IPS-18a (cell line): Measurements from ENCODE around the gene PTPRA.

Experiments
- H3K27ac ChIP-seq: one replicate; pipeline ENCODE4 v1.5.1; 2013; ENCODE audit warnings: low read length
- H3K27me3 ChIP-seq: one replicate; pipeline ENCODE4 v1.6.1; 2013; ENCODE audit warnings: mild to moderate bottlenecking, low read length; ENCODE audit not compliant: control insufficient read depth, insufficient read depth
- H3K36me3 ChIP-seq: one replicate; pipeline ENCODE4 v1.6.1; 2013; ENCODE audit warnings: low read depth, low read length; ENCODE audit not compliant: control insufficient read depth
- H3K4me1 ChIP-seq: one replicate; pipeline ENCODE4 v1.6.1; 2013; ENCODE audit warnings: low read depth, low read length; ENCODE audit not compliant: control insufficient read depth
- H3K4me3 ChIP-seq: one replicate; pipeline ENCODE4 v1.5.1; 2013; ENCODE audit warnings: low read length
- H3K9ac ChIP-seq: one replicate; pipeline ENCODE4 v1.6.1; 2013; ENCODE audit warnings: mild to moderate bottlenecking, low read length, moderate library complexity
- H3K9me3 ChIP-seq: one replicate; pipeline ENCODE4 v1.6.1; 2013; ENCODE audit warnings: low read depth, low read length; ENCODE audit not compliant: control insufficient read depth

Gene PTPRA

DNA sequence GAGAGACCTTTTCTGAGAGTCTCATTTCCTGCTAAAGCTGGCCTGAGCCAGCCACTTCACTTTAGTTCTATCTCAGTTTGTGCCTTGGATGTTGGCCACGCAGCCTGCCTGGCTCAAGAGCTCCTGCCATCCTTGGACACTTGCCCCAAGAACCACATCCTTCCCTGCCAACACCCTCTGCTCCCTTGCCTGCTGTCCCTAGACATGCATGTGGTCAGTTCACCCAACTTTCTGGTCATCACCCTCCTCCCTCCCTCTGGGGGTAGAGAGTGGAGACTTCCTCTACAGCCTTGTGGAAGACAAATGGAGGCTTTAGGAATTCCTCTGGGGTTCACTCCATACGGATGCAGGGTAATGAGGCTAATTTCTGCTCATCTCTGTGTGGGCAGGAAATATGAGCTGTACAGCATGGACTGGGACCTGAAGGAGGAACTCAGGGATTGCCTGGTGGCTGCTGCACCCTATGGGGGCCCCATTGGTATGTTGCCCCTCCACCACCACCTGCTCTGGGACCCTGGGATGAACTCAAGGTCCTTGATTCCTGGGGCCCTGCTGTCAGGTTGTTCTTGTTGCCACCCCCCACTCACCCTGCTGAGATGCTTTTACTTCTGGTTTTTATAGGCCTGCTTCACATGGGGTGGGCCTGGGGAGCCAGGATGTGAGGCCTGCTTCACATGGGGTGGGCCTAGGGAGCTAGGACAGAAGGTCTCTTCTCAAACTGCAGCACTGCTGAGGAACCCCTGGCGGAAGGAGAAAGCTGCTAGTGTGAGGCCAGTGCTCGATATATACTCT lies 13.8 kb upstream of the PTPRA start:
- H3K9me3 ChIP-seq = no peaks in the 10 kb centered on the region
- no peaks in the 10 kb centered on the region for H3K4me1 ChIP-seq
- H3K4me3 ChIP-seq = no peak overlapping the region
- H3K27me3 ChIP-seq = no peaks in the 10 kb centered on the region
- no peak overlapping the region for H3K27ac ChIP-seq
- H3K9ac ChIP-seq = no peak overlapping the region
- no peaks in the 10 kb centered on the region for H3K36me3 ChIP-seq

DNA sequence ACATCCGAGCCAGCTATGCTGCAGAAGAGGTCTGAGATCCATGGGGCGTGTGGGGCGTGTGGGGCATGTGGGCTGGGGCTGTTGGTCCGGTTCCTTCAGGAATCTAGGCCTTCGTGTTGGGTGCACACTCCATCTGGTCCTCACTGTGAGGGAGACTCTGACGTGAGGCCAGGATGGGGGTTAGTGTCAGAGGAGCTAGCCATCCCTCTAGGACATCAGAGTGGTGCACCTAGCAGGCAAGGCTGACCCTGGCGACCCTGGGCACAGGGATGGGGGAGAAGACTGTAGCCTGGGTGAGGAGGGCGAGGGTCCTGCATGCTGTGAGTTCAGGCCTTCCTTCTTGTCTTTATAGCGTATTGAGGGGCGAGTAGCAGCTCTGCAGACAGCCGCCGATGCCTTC lies 8.7 kb upstream of the PTPRA start:
- Histone ChIP-seq H3K9ac (no peak overlapping the region), H3K4me3 (no peak overlapping the region), H3K36me3 (no peaks in the 10 kb centered on the region), H3K9me3 (no peaks in the 10 kb centered on the region), H3K27me3 (no peaks in the 10 kb centered on the region), H3K27ac (no peak overlapping the region), H3K4me1 (no peaks in the 10 kb centered on the region)

DNA sequence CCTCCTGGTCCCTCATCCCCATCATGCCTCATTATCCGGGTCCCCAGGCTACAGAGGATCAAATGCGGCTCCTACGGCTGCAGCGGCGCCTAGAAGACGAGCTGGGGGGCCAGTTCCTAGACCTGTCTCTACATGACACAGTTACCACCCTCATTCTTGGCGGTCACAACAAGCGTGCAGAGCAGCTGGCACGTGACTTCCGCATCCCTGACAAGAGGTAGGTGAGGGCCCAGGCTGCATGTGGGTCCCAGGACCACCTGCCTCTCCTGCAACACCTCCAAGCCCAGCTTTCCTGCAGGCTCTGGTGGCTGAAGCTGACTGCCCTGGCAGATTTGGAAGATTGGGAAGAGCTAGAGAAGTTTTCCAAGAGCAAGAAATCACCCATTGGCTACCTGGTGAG lies 8.2 kb upstream of the PTPRA start:
- H3K27me3 ChIP-seq = no peaks in the 10 kb centered on the region
- H3K4me3 ChIP-seq = no peak overlapping the region
- H3K4me1 ChIP-seq = no peaks in the 10 kb centered on the region
- no peaks in the 10 kb centered on the region for H3K36me3 ChIP-seq
- H3K9me3 ChIP-seq = no peaks in the 10 kb centered on the region
- no peak overlapping the region for H3K27ac ChIP-seq
- no peak overlapping the region for H3K9ac ChIP-seq

DNA sequence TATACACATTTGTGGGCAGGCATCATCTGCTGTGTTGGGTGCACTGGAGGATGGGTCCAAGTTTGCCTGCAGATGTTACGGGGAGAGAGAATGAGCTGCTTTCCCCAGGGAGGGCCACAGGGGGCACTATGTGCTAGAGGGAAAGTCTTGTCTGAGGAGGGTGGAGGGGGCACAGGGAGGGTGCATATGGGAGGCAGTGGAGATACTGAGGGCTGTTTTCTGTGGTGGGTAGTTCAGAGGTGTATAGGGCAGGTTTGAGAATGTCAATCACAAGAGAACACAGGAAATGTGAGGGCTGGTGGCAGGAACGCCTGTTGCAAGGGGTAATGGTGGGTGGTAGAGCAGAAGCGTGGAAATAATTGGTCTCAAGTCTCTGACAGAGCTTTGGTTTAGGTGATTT lies 7.7 kb upstream of the PTPRA start:
- no peaks in the 10 kb centered on the region for H3K9me3 ChIP-seq
- H3K9ac ChIP-seq = no peak overlapping the region
- no peak overlapping the region for H3K27ac ChIP-seq
- peaks cover 4% of the 10 kb centered on the region for H3K27me3 ChIP-seq
- H3K4me3 ChIP-seq = no peak overlapping the region
- H3K36me3 ChIP-seq = no peaks in the 10 kb centered on the region
- H3K4me1 ChIP-seq = no peaks in the 10 kb centered on the region

DNA sequence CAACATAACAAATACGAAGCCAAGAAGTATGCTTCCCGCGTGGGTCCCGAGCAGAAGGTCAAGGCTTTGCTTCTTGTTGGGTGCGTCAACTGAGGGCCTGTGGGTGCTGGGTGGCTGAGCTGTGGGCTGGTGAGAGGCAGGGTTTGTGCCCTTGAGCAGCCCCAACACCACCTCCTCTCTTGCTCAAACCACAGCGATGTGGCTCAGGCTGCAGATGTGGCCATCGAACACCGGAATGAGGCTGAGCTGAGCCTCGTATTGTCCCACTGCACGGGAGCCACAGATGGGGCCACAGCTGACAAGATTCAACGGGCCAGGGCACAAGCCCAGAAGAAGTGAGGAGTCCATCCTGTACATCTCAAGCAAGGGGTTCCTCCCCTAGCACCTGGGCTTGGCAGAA lies 7.0 kb upstream of the PTPRA start:
- Histone ChIP-seq H3K9ac (no peak overlapping the region), H3K36me3 (no peaks in the 10 kb centered on the region), H3K9me3 (no peaks in the 10 kb centered on the region)

DNA sequence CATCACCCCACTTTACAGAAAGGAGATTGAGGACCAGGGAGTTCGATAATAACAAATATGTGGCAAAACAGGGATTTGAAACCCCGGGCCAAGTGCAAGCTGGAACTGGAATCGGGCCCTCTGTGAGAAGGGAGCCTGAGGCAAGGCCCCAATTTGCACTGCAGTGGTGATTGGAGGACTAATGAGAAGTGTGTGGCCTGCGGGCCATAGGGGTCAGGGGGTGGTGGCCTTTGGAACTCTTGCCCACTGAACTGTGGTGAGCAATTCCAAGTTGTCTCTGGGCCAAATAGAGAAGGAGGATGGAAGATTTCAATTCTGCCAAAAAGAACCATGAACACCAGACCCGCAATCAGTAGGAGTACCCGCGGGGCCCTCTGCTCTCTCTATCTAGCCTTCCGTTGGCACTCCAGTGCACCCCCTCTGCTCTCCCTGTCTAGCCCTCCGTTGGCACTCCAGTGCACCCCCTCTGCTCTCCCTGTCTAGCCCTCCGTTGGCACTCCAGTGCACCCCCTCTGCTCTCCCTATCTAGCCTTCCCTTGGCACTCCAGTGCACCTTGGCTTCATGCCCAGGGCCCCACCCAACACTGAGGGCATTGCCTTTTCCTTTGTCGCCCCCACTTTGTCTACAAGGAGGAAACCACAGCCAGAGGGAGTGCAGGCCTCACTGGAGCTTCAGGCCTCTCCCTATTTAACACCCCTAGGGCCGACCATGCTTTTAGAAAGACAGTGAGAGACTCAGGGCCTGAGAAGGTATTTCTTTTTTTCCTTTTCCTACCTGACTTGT lies 6.0 kb upstream of the PTPRA start:
- Histone ChIP-seq H3K9me3 (no peaks in the 10 kb centered on the region), H3K27ac (no peak overlapping the region), H3K36me3 (no peaks in the 10 kb centered on the region), H3K27me3 (peaks cover 20% of the 10 kb centered on the region), H3K4me3 (no peak overlapping the region), H3K9ac (no peak overlapping the region), H3K4me1 (no peaks in the 10 kb centered on the region)

More for the DNA sequence above, 7.0 kb upstream of the PTPRA start:
- peaks cover 10% of the 10 kb centered on the region for H3K27me3 ChIP-seq
- H3K27ac ChIP-seq = no peak overlapping the region
- no peak overlapping the region for H3K4me3 ChIP-seq
- no peaks in the 10 kb centered on the region for H3K4me1 ChIP-seq

DNA sequence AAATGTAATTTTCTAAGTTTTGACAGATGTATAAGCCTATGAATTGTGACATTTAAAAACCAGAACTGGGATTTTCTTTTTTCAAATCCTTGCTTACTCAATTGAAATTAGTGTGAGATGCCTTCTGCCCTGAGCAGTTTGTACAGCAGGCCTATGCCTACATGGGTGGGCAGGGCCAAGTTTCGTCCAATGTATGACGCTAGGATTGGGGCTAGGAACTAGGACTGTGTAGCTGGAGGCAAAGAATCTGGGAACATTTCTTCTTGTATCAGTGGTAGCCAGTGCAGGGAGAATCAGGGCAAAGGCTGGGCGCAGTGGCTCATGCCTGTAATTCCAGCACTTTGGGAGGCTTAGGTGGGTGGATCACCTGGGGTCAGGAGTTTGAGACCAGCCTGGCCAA lies 3.9 kb upstream of the PTPRA start:
- Histone ChIP-seq H3K27me3 (peaks cover 27% of the 10 kb centered on the region), H3K4me1 (peaks cover 1% of the 10 kb centered on the region), H3K27ac (no peak overlapping the region), H3K4me3 (no peak overlapping the region), H3K9me3 (no peaks in the 10 kb centered on the region), H3K9ac (no peak overlapping the region), H3K36me3 (no peaks in the 10 kb centered on the region)

DNA sequence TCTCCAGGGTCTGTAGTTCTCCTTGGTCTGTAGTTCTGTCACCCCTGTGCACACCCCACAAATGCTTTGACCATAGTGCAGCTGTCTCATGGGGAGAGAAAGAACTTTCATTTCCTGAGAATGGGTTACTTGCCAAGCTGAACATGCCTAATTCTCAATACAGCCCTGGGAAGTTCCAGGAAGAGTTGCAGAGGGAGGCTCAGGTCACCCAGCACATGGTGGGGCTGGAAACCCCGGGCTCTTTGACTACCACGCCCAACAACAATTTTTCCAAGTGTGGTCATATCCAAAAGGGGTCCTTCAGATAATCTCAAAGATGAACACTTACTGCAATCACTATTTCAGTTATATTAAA lies 2.2 kb upstream of the PTPRA start:
- Histone ChIP-seq H3K27ac (no peak overlapping the region), H3K4me1 (peaks cover 5% of the 10 kb centered on the region), H3K27me3 (peaks cover 27% of the 10 kb centered on the region), H3K9ac (no peak overlapping the region), H3K4me3 (no peak overlapping the region), H3K36me3 (no peaks in the 10 kb centered on the region), H3K9me3 (no peaks in the 10 kb centered on the region)

DNA sequence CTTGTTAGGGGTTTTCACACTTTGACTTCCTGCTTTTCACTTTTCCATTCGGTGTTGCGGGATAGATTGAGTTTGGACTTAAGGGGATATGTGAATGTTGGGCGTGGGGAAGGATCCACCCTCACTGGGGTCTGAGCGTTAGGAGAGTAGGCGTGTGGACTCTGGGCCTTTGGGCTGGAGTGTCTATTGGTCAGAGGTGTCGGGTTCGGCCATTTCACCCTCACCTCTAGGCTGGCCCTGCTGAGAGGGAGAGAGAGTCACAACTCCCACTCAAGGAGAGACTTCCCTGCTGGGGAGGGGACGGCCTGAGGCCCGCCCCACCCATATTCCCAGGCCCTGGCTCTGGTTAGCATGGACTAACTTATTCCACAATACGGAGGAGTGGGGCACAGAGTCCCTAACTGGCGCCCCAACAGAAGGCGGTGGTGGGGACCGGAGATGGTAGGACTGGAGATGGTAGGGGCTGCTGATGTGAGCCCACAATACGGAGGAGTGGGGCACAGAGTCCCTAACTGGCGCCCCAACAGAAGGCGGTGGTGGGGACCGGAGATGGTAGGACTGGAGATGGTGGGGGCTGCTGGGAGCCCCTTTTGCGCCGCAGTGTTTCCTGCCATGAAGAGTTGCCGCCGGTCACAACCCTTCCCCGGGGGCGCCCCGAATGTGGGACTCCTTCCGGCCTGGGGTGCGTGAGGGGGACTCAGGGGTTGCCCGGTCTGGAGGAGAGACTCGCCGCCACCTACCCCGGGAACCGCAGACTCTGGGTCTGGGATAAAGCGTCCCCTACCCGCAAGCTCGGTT lies 1.4 kb upstream of the PTPRA start:
- Histone ChIP-seq H3K9ac (peak overlapping the region; percentile 62), H3K4me3 (peak overlapping the region; percentile 76), H3K27me3 (peaks cover 27% of the 10 kb centered on the region), H3K36me3 (no peaks in the 10 kb centered on the region), H3K27ac (no peak overlapping the region), H3K9me3 (no peaks in the 10 kb centered on the region), H3K4me1 (peaks cover 5% of the 10 kb centered on the region)

DNA sequence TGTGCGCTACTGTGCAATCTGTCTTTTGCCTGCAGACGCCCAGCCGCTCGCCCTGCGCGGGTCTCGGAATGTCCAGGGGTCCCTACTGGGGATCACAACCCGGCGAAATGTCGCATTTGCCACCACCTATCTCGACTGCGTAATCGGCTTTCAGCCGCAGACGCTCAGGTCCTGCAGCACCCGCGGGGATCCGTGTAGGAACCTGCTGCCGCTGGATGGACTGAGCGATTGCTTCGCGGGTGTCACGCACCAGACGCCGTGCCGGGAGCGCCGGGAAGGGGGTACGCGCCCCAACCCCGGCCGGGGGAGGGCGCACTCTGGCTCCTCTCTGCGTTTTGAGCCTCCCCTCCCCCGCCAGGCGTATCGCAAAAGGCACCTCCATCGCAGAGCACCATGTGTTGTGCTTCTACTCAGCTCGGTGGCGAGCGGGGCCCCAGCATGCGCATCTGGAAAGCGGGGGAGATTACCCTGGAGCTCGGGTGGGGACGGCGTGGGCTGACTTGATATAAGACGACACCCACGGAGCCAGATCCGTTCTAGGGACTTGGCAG lies 747 bp upstream of the PTPRA start:
- Histone ChIP-seq H3K27me3 (peaks cover 27% of the 10 kb centered on the region), H3K9me3 (no peaks in the 10 kb centered on the region), H3K9ac (peak overlapping the region; percentile 62), H3K4me3 (peak overlapping the region; percentile 76), H3K36me3 (no peaks in the 10 kb centered on the region), H3K4me1 (peaks cover 5% of the 10 kb centered on the region), H3K27ac (no peak overlapping the region)

DNA sequence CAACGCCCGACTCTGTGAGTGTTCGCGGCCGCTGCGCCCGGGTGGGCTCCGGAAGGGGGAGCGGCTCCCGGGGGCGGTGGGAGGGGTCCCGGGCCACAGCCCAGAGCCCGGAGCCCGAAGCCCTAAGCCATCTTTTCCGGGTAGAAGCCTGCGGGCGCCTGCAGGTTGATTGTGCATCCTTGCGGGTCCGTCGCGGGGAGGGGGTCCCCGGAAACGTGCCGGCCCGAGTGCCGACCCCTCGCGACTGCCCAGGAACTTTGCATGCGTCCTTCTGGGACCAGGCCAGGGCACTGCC lies 413 bp downstream of the PTPRA start:
- H3K27me3 ChIP-seq = peaks cover 27% of the 10 kb centered on the region
- no peaks in the 10 kb centered on the region for H3K36me3 ChIP-seq
- H3K9me3 ChIP-seq = no peaks in the 10 kb centered on the region
- no peak overlapping the region for H3K27ac ChIP-seq
- H3K4me1 ChIP-seq = peaks cover 5% of the 10 kb centered on the region
- H3K4me3 ChIP-seq = peak overlapping the region; percentile 91
- peak overlapping the region; percentile 82 for H3K9ac ChIP-seq
